IPS-NIHi7 (cell line): ENCODE measurements around the gene SOST.

Experiments
- DNase-seq: peaks from one replicate; pipeline ENCODE4 v3.0.0; 2012; ENCODE audit warnings: mixed read lengths; ENCODE audit errors: extremely low spot score

Gene SOST

GRCh38 chr17:43707184-43707583 lies 51.4 kb downstream of the SOST start:
- DNase-seq, result no peak

GRCh38 chr17:43706235-43706634 lies 52.4 kb downstream of the SOST start:
- DNase-seq, result no peak
